Panc1 (cell line): ENCODE data around the gene KRT35. TPM values are rescaled to one million over a fixed set of nuclear protein-coding genes. Genes with fewer than 3 reads are reported as not detected.

ENCODE experiments used
- ATAC-seq: fragments of 200-7000 bp; cut with Tn5 transposase; 2 replicates; pipeline ENCODE4 v1.9.1; 2020; ENCODE audit warnings: mild to moderate bottlenecking, moderate library complexity
- BruUV-seq: library from RNA; stranded (reverse); fragments of 400-500 nt; replicated peaks from 2 replicates; lab custom pipeline; 2021; lab: Mats Ljungman, UMichigan
- CTCF ChIA-PET: fragments of 300-600 bp; sonication (Branson Sonifier 250); formaldehyde crosslinking; loops from one replicate; lab custom pipeline; 2022; ENCODE audit warnings: antibody characterized with exemption; lab: Charles Lee
- POLR2A ChIA-PET: fragments of 300-600 bp; sonication (Branson Sonifier 250); formaldehyde crosslinking; loops from one replicate; lab custom pipeline; 2022; ENCODE audit warnings: antibody characterized with exemption; lab: Charles Lee
- DNase-seq: peaks from one replicate; pipeline ENCODE4 v3.0.0-alpha.2; 2010; ENCODE audit warnings: low read depth, low spot score
- H3K27ac ChIP-seq: 2 replicates; pipeline ENCODE4 v1.5.1; 2011; ENCODE audit warnings: mild to moderate bottlenecking, low read length, inconsistent platforms
- H3K27me3 ChIP-seq: fragments of 200-500 bp; sonication (Bioruptor generic); 2 replicates; pipeline ENCODE4 v1.6.0; 2014; ENCODE audit warnings: low read length, inconsistent platforms; ENCODE audit not compliant: control insufficient read depth, insufficient read depth
- H3K36me3 ChIP-seq: fragments of 200-500 bp; sonication (Bioruptor generic); 2 replicates; pipeline ENCODE4 v1.5.1; 2014; ENCODE audit warnings: inconsistent platforms, mild to moderate bottlenecking, low read length, moderate library complexity; ENCODE audit not compliant: control insufficient read depth, insufficient read depth
- H3K4me1 ChIP-seq: 2 replicates; pipeline ENCODE4 v1.5.1; 2011; ENCODE audit warnings: inconsistent platforms, mild to moderate bottlenecking, low read length, moderate library complexity; ENCODE audit not compliant: control insufficient read depth, insufficient read depth
- H3K4me3 ChIP-seq, 2 experiments: 2 replicates each; pipeline ENCODE4 v1.5.1; 2011 to 2012; ENCODE audit warnings: low read depth in 2 of 2, low read length in 2 of 2, mild to moderate bottlenecking in 2 of 2, inconsistent platforms in 1 of 2, moderate library complexity in 1 of 2
- H3K9me3 ChIP-seq: fragments of 200-500 bp; sonication (Bioruptor generic); 2 replicates; pipeline ENCODE4 v1.5.1; 2014; ENCODE audit warnings: low read depth, mild to moderate bottlenecking, inconsistent platforms, low read length, moderate library complexity; ENCODE audit not compliant: control insufficient read depth, insufficient read depth
- CTCF ChIP-seq: fragments of 450-650 bp; IDR thresholded peaks from 2 replicates; pipeline ENCODE4 v1.5.1; 2017; ENCODE audit warnings: mild to moderate bottlenecking
- POLR2AphosphoS5 ChIP-seq: IDR thresholded peaks from 2 replicates; pipeline ENCODE4 v1.6.1; 2012; ENCODE audit warnings: mild to moderate bottlenecking, low read depth, low read length, moderate library complexity
- REST ChIP-seq, 2 experiments: IDR thresholded peaks; 2 replicates each; pipeline ENCODE4 v1.6.1; 2011 to 2012; ENCODE audit warnings: low read depth in 2 of 2, control low read depth in 1 of 2, low read length in 1 of 2, mild to moderate bottlenecking in 1 of 2, moderate library complexity in 1 of 2; ENCODE audit not compliant: insufficient read depth in 1 of 2
- SIN3A ChIP-seq: IDR thresholded peaks from 2 replicates; pipeline ENCODE4 v1.6.1; 2012; ENCODE audit warnings: low read depth, mild to moderate bottlenecking, low read length, moderate library complexity, borderline replicate concordance; ENCODE audit not compliant: insufficient read depth
- TCF7L2 ChIP-seq: IDR thresholded peaks from 2 replicates; pipeline ENCODE4 v1.6.1; 2011; ENCODE audit warnings: mild to moderate bottlenecking, low read depth, low read length, inconsistent platforms
- in situ Hi-C: cut with HindIII; loops from 2 replicates; pipeline ENCODE4 v1.10.0; 2016; ENCODE audit warnings: low sequenced_read_pairs, low pct_unique_long_range_greater_than_20kb
- intact Hi-C: fragments of 100-400 bp; cut with micrococcal nuclease; formaldehyde crosslinking; loops from one replicate; pipeline ENCODE4 v1.10.0; 2022; ENCODE audit not compliant: unreplicated experiment
- total RNA-seq: library from RNA; stranded (reverse); gene quantifications from one replicate; pipeline ENCODE4 v1.2.1, GENCODE V29; 2021; ENCODE audit not compliant: unreplicated experiment

KRT35 gene
- total RNA-seq, 1 experiment from 2014 or later = not detected

GRCh38 chr17:41492771-41493170 lies 11.8 kb upstream of the KRT35 start:
- in situ Hi-C loops (no loop called here), intact Hi-C loops (no loop called here)
- TF ChIP-seq TCF7L2 = no peak
- no peak for TF ChIP-seq REST (IDR thresholded peaks at IDR 0.05; ENCODE audit: insufficient read depth in 1 of 2, low read depth in 2 of 2, low read length in 1 of 2)
- no peak for TF ChIP-seq POLR2AphosphoS5
- no peak for TF ChIP-seq CTCF
- TF ChIP-seq SIN3A = no peak
- Histone ChIP-seq H3K36me3 (no peaks in the 10 kb centered on the region), H3K4me1 (peaks cover 30% of the 10 kb centered on the region), H3K4me3 (no peak overlapping the region), H3K27me3 (no peaks in the 10 kb centered on the region), H3K9me3 (no peaks in the 10 kb centered on the region), H3K27ac (peak overlapping the region; percentile 5; the same call in 1 of the 2 replicates)
- ATAC-seq (no peak), DNase-seq (no peak)
- ChIA-PET CTCF (no interaction called here), POLR2A (no interaction called here)
- BruUV-seq = no TSS peak

- DNase-seq = no peak
- no peaks in the 10 kb centered on the region for H3K9me3 ChIP-seq
- TF ChIP-seq SIN3A = no peak
- no peak for TF ChIP-seq TCF7L2
- TF ChIP-seq REST (IDR thresholded peaks at IDR 0.05; ENCODE audit: insufficient read depth in 1 of 2, low read depth in 2 of 2, low read length in 1 of 2) = no peak
- TF ChIP-seq CTCF = no peak
- TF ChIP-seq POLR2AphosphoS5 = no peak
- ATAC-seq = no peak
- intact Hi-C loops = no loop called here
- no TSS peak for BruUV-seq
- POLR2A ChIA-PET = no interaction called here
- no peak overlapping the region for H3K4me3 ChIP-seq
- CTCF ChIA-PET = interaction anchor here (0.5 kb wide), 1 partner anchor 34 kb away, joined by 4 read pairs; no protein-coding TSS in a partner anchor
- in situ Hi-C loops = no loop called here
- H3K36me3 ChIP-seq = no peaks in the 10 kb centered on the region
- no peaks in the 10 kb centered on the region for H3K27me3 ChIP-seq
- H3K27ac ChIP-seq = peak overlapping the region; percentile 50; the same call in 1 of the 2 replicates
- peaks cover 29% of the 10 kb centered on the region for H3K4me1 ChIP-seq
These were observed 11.4 kb upstream of the KRT35 start for GRCh38 chr17:41492351-41492750.
